ENCODE results near the gene JADE3.

DNA sequence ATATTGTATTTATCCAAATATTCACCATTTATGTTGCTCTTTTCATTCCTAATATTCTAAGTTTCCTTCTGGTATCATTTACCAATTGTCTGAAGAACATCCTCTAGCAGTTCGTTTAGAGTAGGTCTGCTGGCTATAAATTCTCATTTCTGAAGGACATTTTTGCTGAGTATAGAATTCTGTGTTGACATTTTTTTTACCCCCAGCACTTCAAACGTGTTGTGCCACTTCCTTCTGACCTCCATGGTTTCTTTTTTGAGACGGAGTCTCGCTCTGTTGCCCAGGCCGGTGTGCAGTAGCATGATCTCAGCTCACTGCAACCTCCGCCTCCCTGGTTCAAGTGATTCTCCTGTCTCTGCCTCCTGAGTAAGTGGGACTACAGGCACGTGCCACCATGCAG lies 26.4 kb downstream of the JADE3 start:
- TF ChIP-seq EZH2 (IDR thresholded peaks at IDR 0.05; ENCODE audit: insufficient read depth, low read length), result no peak
- TF ChIP-seq, protein P1, sequence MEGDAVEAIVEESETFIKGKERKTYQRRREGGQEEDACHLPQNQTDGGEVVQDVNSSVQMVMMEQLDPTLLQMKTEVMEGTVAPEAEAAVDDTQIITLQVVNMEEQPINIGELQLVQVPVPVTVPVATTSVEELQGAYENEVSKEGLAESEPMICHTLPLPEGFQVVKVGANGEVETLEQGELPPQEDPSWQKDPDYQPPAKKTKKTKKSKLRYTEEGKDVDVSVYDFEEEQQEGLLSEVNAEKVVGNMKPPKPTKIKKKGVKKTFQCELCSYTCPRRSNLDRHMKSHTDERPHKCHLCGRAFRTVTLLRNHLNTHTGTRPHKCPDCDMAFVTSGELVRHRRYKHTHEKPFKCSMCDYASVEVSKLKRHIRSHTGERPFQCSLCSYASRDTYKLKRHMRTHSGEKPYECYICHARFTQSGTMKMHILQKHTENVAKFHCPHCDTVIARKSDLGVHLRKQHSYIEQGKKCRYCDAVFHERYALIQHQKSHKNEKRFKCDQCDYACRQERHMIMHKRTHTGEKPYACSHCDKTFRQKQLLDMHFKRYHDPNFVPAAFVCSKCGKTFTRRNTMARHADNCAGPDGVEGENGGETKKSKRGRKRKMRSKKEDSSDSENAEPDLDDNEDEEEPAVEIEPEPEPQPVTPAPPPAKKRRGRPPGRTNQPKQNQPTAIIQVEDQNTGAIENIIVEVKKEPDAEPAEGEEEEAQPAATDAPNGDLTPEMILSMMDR (IDR thresholded peaks at IDR 0.05; ENCODE audit: insufficient read depth, low read depth, low read length), result no peak

All from astrocyte (in vitro differentiated cells and primary cell).